ENCODE measurements around the gene GNGT1.
A peak's percentile ranks its signal among the peaks of the same experiment; 100 is the strongest.

Gene GNGT1

DNA sequence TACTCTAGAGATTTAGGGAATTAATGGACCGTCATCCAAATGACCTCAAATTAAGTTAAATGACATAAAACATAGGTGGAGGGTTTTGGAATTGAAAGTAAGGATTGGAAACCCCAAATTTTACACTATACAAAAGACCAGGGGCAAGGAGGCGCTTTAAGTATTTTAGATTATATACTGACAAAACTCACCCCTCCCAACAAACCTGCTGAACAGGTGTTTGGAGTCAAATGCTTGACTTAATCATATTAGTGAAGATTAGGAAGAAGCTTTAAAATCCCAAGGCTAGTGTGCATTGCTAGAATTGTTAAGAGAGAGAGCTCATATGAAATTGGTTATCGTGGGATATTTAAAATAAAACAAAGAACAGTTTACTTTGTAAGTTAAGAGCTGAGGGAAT lies at the start of gene GNGT1:
Gene GNGT1 (plus strand): TSS at position 301 of the 400 bp plus-strand sequence. CDS start 180 bp downstream, outside the sequence.
- no peak for DNase-seq

DNA sequence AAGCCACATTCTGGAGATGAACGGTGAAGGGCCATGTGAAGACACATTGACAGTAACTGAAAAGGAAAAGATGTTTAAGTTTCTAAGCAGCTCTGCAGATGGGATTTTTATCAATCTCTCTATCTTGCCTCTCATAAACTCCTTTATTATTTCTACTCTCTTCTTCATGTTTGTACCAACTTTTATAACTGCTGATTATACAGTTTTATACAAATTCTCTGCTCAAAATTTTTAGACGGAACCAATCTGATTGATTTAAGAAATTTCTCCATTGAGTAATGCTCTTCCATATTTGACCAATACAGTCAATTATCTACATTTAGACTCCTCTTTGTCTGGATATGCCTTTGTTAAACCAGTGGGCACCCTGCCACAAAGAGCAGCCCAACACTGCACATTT lies 47.5 kb upstream of the GNGT1 start:
- no peak for DNase-seq

DNA sequence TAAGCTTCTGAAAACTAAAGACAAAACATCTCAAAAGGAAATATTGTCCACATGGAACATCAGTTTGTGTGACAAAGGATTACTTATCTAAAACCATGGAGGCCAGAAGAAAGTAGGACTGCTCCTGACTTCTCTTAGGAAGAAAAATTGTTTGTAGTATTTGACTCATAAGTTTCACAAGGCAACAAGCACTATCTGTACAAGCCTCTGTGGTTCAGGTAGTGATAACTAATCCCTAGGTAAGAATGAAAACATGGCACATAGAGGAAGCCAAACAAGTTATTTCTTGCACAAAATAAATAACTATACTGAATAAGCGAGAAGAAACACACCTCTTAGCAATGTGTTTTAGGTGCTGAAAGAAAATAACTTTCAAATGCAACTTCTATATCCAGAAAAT lies 46.1 kb upstream of the GNGT1 start:
- DNase-seq = no peak

DNA sequence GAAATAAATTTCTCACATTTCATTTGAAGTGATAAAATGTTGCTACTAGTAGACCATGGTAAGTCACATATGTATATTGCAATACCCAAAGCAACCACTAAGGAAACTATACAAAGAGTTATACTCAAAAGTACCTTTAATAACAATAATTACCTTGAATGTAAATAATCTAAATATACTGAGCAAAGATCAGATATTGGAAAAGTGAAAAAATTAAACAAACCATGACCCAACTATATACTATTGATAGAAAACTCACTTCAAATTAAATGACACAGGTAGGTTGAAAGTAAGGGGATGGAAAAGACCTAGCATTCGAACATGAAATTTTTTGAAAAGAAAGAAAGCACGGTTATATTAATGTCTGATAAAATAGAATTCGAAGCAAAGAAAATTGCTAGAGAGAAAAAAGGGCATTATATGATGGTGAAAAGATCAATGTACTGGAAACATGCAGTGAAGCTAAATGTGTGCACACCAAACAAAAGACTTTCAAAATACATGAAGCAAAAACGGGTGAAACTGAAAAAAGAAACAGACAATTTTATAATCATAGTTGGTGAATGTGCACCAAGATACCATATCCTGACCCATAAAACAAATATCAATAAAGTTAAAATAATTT lies 44.9 kb upstream of the GNGT1 start:
- DNase-seq = no peak

DNA sequence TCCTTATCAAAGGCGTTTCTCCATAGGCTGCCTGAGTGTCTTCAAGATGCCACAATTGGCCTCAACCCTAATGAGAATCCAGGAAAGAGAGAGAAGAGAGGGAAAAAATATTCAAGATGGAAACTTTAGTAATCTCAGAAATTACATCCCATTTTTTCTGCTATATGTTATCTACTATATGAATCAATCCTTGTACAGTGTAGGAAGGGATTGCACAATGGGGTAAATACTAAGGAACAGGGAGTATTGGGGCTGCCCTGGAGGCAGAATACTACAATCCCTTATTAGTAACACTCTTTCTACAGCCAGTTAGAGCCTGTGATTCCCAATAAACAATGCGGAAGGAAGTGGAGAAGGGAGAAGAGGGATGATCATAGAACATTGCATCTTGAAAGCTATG lies 43.7 kb upstream of the GNGT1 start:
- DNase-seq = no peak

DNA sequence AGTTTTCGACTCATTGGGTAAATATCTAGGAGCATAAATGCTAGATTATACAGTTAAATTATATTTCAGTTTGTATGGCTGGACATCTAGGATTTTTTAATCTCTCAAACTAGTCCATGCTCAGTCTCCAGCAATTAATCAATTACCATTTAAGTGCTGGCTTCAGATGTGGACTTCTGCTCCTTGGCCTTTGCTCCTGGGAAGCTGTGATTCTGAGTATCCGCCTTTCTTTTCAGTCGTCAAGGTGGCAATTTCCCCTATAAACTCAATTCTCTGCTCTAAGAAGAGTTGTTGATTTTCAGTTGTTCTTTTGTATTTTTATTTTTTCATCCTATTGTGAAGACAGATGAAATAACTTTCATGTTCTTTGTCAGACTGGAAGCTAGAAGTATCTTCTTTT lies 39.5 kb upstream of the GNGT1 start:
- no peak for DNase-seq

DNA sequence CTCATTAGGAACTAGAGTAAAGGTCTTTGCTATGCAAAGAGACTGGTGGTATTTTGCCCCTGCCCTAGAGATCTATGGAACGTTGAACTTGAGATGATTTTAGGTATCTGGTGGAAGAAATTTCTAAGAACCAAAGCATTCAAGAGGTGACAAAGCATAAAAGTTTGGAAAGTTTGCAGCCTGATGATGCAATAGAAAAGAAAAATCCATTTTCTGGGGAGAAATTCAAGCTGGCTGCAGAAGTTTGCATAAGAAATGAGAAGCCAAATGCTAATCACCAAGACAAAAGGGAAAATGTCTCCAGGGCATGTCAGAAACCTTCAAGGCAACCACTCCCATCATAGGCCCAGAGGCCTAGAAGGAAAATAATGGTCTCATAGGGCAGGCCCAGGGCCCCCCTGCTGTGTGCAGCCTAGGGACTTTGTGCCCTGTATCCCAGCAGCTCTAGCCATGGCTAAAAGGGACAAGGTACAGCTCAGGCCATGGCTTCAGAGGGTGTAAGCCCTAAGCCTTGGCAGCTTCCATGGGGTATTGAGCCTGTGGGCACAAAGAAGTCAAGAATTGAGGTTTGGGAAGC lies 32.3 kb upstream of the GNGT1 start:
- no peak for DNase-seq

DNA sequence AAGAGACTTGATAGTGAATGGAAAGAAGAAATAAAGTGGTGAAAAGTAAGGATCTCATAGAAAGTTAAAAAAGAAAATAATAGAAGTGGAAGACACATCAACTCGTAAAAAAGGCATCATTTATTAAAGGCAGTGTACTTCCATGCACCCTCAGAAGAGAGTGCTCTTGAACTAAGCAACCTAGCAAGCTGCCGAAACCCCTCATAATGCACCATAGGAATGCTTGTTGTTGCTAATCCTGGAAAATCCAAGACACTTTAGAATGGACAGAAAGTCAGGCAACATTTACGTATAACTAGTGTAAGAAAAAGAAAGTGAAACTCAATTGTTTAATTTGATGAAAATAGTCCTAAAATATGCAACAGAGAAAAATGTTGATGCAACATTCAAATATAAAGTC lies 28.6 kb upstream of the GNGT1 start:
- DNase-seq = no peak

DNA sequence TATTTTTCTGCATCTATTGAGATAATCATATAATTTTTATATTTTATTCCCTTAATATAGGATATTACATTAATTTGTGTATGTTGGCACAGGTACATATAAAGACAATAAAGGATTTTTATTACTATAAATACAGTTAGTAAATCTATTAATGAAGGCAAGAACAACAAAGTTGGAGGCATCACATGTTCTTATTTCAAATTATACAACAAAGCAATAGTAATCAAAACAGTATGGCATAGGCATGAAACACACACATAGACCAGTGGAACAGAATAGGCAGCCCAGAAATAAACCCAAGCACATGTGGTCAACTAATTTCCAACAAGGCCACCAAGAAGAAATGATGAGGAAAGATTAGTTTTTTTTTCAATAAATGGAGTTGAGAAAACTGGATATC lies 27.0 kb upstream of the GNGT1 start:
- no peak for DNase-seq

DNA sequence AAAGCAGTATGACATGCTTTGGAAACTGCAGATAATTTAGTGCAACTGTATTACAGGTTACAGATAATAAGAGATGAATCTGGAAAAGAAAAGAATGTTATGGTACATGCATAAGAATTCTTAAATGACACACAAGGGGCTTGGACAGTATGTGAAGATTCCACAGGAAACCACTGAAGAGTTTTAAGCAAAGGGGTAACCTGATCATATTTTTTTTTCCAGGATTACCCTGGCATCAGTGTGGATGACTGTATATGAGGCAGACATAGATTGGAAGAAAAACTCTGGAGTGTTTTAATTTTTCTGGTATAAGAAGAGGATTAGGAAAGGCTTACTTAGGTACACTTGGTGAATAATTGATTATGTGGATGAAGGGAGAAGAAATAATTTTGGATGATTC lies 23.9 kb upstream of the GNGT1 start:
- no peak for DNase-seq

DNA sequence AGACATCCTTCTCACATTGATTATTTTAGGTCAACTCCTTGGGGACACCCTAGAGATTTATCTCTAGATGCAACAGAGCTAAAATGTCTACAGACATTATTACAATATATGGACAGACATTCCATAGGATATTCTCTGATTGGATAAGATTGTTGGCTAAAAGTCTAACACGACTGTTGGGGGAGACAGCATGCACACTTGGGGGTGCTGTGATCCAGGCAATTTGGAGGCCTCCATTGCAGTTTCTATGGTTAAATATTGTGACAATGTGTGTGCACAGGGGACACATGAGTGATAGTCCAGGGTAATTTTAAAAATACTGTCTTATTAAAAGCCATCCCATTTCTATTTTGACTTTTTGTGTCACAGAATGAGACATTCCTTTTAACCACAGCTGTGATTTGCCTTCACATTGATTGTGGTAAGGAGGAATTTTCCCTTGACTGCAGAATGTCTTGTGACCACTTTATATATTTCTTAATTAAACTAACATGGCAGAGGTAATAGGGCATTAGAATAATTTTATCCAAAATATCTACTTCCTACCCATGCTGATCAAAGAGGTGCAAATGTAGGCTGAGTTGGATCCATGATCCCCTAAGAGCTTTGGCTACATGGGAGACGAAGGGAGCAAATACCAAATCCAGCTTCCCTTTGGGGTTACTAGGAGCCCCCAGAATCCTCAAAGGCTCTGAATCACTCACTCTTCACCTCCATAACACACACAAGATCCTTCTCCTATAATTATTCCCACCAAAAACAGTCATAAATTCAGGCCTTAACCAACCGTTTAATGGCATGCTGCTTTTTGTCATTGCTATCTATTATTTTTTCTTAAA lies 23.1 kb upstream of the GNGT1 start:
- DNase-seq = no peak

DNA sequence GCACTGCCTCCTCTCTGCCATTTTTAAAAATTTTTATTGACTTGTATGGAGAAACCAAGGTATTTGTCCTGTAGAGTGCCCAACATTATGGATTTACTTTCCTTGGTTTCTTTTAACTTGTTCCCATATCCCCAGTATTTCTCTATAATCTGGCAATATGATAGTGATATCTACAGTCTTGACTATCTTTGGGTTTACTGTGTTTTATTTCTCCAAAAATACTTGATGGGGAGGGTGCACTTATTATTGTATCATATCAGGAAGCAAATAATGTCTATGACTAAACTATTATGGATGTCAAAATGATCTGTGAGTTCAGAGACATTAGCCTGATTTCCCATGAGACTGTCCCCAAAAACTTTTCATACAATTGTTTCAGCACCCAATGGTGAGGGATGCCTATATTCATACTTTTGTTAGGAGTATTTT lies 22.4 kb upstream of the GNGT1 start:
- no peak for DNase-seq

DNA sequence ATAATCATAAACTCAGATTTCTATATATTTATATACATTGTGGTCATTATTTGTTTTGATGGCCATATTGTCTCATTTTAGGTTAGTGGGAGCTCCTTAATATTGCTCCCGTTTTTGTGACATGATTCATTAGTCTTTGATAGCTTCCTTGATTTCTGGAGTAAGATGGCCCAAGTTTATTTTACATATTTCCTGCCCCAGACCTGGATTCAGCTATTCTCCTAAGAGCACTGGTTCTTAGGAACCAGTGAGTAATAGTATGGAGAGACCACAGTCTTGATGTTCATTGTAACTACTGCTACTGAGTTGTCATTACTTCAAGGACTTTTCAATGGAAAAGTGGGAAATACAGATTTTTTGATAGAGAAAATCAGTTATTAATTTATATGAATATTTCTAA lies 21.8 kb upstream of the GNGT1 start:
- DNase-seq = no peak

DNA sequence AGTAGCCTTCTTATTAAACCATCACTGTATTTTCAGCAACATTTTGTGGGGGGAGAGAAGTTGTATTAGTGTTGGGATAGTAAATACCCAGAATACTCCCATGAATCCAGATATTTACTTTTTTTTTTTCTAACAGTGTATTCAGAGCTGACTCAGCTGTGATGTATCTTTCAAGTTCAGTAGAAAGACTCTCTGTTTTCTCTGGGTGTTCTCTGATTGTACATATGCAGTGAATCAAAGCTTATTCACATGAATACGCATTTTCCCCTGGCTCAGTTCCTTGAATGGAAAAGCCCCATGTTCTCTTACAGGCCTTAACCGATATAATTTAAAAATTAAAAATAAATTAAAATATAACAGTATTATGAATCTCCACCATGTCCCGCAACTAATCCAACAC lies 17.1 kb upstream of the GNGT1 start:
- DNase-seq = no peak

DNA sequence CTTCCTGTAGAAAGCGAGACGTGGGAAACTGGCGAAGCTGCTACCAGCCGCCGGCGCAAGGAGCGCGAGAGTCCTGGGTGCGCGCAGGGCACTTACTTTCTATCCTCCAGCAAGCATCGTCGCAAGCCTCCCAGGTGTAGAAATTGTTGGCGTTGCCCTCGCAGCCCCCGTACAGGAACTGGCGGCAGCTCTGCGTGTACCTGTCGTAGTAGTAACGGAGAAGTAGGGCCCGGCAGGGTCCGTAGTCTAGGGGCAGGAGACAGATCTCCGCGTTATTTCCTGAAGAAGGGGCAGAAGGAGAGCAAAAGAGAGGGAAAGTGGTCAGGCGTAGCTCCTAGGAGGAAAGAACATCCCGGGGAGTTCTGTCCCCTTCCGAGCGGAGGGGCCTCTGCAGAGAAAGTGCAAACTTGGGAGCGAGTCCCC lies 16.3 kb upstream of the GNGT1 start:
- DNase-seq = no peak

DNA sequence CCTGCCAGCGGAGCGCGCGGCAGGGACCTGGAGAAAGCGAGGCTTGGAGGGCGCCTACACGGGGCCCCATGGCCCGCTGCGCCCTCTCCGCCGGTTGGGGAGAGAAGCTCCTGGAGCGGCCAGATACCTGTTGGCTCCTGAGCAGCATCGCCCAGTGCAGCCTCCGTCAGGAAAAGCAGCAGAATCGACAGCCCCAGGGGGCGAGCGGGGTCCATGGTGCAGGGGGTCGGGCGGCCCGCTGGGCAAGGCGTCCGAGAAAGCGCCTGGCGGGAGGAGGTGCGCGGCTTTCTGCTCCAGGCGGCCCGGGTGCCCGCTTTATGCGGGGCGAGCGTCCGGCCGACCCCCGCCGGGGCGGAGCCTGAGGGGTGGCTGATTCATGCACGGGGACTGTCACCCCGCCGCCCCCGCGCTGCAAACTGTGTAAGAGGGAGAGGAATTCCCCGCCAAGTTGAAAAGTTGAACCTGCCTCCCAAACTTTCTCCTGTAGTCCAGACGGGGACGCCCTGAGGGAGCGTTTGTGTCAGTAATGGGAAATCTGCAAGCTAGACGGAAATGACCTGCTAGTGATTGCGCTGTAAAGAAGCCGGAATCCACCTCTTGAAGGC lies 15.8 kb upstream of the GNGT1 start, which contains the start of gene TFPI2:
Gene TFPI2 (minus strand): TSS at position 290 of the 605 bp plus-strand sequence. CDS start 75 bp downstream, at position 215.
- no peak for DNase-seq

DNA sequence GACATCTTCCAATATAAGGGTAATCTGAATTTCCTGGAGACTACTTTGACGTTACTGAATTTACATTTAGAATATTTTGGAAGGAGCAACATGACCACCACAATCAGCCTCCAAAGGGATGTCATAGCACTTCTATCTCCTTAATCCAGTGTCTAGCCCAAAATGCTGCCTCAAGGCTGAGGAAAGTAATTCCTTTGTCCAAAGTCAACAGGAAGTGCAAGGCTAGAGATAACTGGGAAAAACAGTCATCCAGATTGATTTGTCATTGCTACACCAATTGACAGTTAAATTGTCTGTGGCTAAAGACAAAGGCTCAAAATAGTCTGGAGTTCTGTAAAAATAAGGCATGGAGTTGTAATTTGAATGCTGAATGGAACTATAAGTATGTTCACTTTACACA lies 11.9 kb upstream of the GNGT1 start:
- DNase-seq = no peak

DNA sequence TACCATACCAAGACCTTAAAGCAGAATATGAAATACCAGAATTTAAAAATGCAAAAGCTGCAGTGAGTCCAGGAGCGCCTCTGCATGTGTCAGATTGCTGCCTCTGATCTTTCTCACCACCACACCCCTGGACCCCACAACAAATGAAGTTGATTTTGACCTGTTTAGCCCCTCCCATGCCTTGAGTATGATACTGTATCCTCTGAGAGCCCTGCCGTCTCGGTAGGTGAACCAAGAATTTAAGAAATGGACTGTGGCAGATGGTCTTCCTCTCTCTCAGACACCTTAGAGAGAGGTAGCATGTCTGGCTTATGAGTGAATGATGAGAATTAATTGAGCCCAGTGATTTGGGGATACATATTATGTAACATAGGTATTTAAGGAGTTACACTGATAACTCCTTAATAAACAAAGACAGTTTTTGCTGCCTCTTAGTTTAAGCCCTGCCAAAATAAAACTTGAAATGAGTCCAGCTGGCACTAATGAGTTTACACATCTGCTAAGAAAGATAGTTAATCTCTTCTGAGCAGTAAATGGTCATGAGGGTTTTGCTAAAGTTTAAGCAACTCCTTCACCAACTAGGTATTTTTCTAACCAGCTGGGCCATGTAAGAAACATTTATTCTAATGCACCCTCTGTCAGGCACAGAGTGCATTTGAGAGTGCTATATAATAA lies 11.3 kb upstream of the GNGT1 start:
- no peak for DNase-seq

DNA sequence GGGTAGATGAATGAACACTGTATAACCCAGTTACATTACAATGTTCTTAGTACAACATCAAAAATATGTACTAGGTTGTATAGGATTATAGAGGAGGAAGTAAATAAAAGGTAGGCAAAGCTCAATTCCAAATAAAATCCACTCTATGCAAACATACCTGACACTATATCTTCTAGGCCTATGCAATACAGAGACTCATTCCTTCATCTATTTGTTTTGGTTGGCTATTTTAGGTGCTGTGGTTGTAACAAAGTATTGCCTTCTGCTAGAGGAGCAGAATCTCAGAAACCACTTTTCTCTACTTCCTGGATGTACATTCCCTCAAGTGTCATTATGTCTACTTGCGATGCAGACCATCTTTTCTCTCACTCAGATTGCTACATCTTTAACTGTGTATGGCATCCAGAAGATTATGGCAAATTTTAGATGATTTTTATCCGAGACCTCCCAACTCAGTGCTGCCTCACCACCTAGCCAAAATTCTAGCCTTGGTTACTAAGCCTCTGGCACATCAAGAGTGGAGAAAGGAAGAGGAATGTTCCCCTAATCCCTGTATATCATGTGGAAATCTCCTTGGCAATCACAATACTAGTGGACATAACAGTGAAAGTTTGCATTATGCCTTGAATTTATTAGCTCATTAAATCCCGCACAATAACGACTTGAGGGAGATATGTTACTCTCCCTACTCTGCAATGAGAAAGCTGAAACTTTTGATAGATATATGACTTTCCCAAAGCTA lies 10.3 kb upstream of the GNGT1 start:
- DNase-seq = no peak

DNA sequence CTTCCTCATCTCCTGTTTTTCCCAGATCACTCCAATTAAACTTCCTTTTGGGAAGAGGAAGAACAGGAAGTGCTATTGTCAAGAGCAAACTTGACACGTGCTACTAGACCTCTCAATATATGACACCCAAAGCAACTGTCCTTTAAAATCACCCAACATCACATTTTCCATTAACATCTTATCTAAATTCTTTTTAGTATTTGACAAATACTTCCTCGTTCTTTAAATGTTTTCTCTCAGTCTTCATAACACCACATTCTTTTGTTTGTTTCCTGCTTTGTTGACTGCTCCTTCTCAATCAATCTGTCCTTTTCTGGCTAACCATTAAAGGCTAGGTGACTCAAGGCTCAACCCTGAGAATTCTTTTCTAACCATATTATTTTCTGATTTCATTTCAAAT lies 8.7 kb upstream of the GNGT1 start:
- DNase-seq = no peak

DNA sequence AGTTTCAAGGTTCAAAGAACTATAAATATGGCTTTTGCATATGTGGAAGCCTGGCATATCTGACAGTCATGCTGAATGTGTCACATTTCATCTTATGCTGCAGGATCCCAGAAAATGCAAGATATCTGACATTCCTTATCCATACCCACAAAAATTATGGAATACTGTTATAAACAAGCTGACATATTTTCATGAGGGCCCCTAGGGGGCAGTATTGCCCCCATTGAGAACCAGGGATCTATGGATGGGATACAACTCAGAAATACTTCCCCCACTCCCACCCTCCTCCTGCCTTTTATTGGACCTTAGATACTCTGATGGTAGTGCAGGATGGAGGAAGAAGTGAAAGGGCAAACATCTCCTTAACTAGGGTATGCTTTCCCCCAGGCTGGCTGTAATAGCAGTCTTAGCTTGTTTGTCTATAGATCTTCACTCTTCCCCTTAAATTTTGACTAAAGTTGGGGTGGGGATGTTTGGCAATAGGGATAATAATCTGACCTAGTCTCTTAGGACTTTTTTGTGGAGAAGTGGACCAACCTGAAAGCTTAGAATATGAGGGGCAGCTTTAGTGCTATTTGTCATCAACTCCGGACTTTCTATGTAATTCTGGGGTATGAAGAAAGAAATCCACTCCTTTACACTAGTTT lies 3.5 kb upstream of the GNGT1 start:
- DNase-seq = peak; percentile 14
